NCI-H128 (cell line): ENCODE results near the gene SMTNL1.

Experiments
- DNase-seq: peaks from one replicate; lab custom pipeline; 2025; ENCODE audit not compliant: unreplicated experiment; lab: John Stamatoyannopoulos, UW

The SMTNL1 gene

DNA sequence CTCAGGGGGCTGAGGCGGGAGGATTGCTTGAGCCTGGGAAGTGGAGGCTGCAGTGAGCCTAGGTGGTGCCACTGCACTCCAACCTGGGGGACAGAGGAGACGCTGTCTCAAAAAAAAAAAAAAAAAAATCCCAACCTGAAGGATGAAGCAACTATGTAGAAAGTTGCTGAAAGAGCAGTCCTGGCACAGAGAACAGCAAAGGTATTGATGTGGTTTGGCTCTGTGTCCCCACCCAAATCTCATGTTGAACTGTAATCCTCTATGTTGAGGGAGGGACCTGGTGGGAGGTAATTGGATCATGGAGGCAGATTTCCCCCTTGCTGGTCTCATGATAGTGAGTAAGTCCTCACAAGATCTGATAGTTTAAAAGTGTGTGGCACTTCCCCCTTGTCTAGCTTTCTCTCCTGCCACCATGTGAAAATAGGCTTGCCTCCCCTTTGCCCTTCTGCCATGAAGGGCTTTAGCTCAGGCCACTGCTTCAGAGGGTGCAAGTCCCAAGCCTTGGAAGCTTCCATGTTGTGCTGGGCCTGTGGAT is 49.4 kb downstream of the SMTNL1 start:
- no peak for DNase-seq

- DNase-seq = no peak
Observed at GRCh38 chr11:57588046-57588710, 50.8 kb downstream of the SMTNL1 start.

DNA sequence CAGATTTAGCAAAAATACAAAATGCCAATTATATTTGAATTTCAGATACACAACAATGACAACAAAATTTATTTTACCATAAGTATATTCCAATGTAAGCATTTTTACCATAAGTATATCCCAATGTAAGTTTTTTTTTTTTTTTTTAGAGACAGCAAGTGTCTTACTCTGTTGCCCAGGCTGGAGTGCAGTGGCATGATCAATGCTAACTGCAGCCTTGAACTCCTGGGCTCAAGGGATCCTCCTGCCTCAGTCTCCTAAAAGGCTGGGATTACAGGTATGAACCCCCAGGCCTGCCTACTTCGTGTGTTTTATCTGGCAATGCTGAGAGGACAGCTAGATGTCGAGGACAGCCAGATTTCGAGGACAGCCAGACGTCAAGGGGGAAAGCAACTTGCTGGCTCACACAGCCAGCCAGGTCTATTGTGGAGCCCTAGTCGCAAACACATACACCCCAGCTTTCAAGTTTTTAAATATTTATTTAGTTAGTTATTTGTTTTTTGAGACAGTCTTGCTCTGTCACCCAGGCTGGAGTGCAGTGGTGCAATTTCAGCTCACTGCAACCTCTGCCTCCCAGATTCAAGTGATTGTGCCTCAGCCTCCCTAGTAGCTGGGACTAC is 59.0 kb downstream of the SMTNL1 start:
- no peak for DNase-seq

- DNase-seq = no peak
Observed at GRCh38 chr11:57597461-57597915, 60.1 kb downstream of the SMTNL1 start, which contains the start of gene SERPING1. SERPING1 (plus strand) TSS chr11:57597685; CDS start chr11:57598271, 586 bp downstream.

- no peak for DNase-seq
Observed at GRCh38 chr11:57597916-57598830, 60.8 kb downstream of the SMTNL1 start.

DNA sequence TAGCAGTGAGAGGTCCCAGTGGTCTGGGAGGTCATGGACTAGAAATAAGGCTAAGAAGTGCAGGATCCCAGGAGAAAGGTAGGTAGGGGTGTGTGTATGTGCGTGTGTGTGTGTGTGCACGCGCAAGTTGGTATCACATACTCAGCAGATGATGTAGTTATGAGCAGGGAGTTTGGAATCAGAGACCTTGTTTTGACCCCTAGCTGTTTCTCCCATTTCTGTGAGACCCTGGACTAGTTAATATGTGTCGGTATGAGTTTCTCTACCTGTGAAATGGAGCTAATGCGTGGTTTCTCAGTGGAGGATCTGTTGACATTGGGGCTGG is 61.4 kb downstream of the SMTNL1 start:
- DNase-seq = no peak

DNA sequence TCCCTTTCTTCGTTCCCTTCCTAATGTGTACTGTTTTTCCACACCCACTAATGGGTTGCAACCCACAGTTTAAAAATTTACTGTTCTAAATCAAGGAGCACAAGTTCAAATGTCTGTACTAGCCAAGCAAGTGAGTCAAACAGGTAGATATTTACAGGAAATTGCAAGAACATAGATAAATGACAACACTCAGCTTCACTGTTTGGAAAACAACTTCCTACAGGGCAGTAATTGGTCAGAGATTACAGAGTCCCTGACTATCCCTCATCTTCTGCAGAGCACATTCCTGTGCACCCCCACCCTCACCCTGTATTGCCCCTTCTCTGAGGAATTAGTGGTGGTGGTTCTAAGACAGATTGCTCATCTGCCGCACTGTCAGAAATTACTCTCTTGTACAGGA is 62.0 kb downstream of the SMTNL1 start:
- DNase-seq = no peak
